Breast epithelium (tissue), 3 donors: ENCODE data around the gene HS6ST3.

Experiments used
- POLR2A ChIP-seq: fragments of 450-650 bp; IDR thresholded peaks from one replicate; pipeline ENCODE4 v1.6.1; 2016; ENCODE audit warnings: antibody characterized with exemption, mild to moderate bottlenecking, moderate library complexity
- POLR2AphosphoS5 ChIP-seq, 3 donors: sonication (generic); formaldehyde crosslinking; IDR thresholded peaks; one replicate each; pipeline ENCODE4 v1.6.1; 2017; ENCODE audit warnings: antibody characterized with exemption in 3 of 3
- TF ChIP-seq, protein P1 (sequence below), 3 donors: fragments of 450-650 bp; IDR thresholded peaks; one replicate each; pipeline ENCODE4 v1.5.1; 2016 to 2017; ENCODE audit warnings: antibody characterized with exemption in 3 of 3, mild to moderate bottlenecking in 3 of 3, moderate library complexity in 3 of 3

DNA sequence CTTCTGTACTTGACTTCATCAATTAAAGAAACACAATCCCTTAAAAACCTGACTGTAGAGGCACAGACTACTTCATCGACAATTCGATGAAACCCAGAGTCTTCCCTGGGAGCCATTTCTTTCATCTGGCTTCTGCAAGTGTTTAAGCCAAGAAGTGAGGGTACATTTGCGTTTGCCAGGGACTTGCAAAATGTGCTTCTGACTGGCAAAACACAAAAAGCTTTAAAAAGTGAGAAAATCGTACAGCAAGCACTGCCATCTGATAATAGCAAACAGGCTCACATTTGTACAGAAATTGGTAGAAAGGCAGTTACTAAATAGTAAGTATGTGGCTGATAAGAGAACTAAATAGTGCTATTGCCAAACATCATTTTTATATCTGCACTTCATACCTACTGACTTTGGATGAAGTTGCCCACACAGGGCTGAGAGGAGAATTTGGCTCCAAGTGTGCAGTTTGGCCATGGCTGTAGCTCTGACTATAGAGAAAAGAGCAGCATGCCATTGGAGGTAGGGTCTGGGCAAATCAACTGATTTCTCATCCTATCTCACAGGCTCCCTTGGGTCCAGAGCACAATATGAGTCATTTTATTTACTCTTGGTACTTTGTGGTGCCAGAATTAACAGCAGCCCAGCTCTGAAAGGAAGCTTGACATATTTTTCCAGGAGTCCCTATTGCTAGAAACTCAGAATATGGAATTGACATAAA is 546.2 kb downstream of the HS6ST3 start:
- TF ChIP-seq POLR2AphosphoS5 (IDR thresholded peaks at IDR 0.05), result no peak
- TF ChIP-seq, protein P1, sequence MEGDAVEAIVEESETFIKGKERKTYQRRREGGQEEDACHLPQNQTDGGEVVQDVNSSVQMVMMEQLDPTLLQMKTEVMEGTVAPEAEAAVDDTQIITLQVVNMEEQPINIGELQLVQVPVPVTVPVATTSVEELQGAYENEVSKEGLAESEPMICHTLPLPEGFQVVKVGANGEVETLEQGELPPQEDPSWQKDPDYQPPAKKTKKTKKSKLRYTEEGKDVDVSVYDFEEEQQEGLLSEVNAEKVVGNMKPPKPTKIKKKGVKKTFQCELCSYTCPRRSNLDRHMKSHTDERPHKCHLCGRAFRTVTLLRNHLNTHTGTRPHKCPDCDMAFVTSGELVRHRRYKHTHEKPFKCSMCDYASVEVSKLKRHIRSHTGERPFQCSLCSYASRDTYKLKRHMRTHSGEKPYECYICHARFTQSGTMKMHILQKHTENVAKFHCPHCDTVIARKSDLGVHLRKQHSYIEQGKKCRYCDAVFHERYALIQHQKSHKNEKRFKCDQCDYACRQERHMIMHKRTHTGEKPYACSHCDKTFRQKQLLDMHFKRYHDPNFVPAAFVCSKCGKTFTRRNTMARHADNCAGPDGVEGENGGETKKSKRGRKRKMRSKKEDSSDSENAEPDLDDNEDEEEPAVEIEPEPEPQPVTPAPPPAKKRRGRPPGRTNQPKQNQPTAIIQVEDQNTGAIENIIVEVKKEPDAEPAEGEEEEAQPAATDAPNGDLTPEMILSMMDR (IDR thresholded peaks at IDR 0.05), result no peak
- TF ChIP-seq POLR2A, result no peak
